ENCODE data around the gene STIM1. TPM values are rescaled to one million over a fixed set of nuclear protein-coding genes. Genes with fewer than 3 reads are reported as not detected.
A peak's percentile ranks its signal among the peaks of the same experiment; 100 is the strongest.
"Not testable (repeated sequence)": the region's sequence is repeated elsewhere in the genome, so short reads cannot be mapped to it uniquely, and the experiment has no call there.

The STIM1 gene
- polyA plus RNA-seq = 22.1 TPM

DNA sequence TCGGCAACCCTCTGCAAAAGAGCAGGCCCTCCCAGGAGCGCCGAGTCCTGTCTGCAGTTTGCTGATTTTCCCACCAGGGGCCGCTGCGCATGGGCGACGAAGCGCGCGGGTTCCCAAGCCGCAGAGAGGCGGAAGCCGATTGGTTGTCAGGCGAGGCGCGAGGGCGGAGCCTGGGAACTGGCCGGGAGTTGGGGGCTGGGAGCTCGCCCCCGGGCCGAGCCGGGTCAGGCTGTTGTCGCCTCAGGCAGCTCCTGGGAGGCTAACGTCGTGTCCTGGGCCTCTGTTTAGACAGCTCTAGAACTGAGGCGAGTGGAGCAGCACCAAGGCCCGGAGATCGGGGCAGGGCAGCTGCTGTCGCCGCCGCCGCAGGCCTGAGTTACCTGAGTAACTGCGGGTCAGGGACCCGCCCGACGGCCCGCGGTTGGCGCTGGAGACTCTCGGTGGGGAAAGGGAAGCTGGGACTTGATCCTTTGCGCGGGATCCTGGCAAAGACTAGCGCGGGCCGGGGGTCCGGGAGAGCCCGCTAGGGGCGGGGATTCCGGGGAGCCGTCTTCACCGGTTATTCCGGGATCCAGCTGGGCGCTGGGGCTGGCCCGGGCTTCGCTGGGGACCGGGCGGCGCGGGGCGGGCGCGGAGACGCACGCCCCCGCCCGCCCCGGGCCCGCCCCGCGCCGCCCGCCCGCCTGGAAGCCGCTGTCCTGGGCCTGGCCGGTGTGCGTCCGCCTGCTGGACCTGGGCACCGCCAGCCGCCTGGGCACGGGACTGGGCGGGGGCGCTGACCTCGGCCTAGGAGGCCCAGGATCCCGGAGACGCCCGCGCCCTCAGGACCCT is at the start of gene STIM1:
Gene STIM1 (plus strand): TSS at position 688 of the 831 bp plus-strand sequence. CDS start 607 bp downstream, outside the sequence.
- Mint-ChIP-seq H3K9me3 (no peaks in the 10 kb centered on the region), H3K4me1 (peaks cover 40 to 53% (median 47%) of the 10 kb centered on the region in 3 donors), H3K4me3 (peak within 1 kb of the TSS; percentile 91 to 96 (median 94)), H3K27me3 (no peaks in the 10 kb centered on the region), H3K27ac (peak within 1 kb of the TSS; percentile 99 to 100 (median 100)), H3K36me3 (peaks cover 5% of the 10 kb centered on the region)

DNA sequence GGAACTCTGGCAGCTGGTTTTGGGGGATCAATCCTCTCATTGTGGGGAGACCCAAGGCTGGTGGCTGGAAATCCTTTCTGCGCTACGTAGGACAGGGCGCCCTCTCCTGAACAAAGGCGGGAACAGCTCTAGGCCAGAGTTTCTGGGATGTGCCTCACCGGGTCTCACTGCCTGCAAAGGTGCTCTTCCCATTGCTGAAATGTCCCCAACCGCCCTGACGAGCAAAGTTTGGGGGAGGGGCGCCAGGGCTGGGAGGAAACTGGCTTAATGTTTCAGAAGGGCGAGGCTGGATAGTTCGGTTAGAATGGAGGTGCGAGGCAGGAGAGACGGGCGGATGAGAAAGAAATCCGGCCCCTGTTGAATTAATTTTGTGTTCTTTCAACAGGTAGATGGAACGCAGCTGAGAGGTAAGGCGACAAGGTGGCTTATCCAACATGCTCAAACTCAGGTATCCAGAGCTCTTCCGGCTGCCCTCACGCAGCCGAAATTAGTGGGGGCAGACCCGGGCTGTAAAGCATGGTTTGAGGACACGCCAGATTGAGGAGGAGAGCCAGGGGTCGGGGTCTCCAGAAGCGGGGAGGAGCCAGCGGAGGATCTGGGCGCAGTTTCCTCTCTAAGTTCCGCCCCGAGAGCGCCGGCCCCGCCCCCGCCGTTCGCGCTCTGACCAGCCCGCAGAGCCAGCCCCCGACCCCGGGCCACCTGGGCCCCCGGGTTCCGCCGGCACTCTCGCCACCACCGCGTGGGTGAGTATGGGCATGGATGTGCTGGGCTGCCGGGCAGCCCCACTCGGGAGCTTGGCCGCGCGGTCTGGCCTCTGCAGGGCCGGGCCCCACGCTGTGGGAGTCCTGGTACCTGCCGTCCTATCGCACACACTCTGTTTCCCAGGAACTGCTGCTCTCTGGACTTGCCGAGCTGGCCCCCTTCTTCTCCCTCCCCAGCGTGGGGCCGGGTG is 47.3 kb upstream of the STIM1 start, which contains the start of gene PGAP2:
Gene PGAP2 (plus strand): TSS at position 652 of the 952 bp plus-strand sequence. CDS start 2,700 bp downstream, outside the sequence.
- H3K9me3 Mint-ChIP-seq = no peaks in the 10 kb centered on the region
- peaks cover 3 to 10% (median 7%) of the 10 kb centered on the region in 3 donors for H3K4me1 Mint-ChIP-seq
- peaks cover 2% of the 10 kb centered on the region for H3K36me3 Mint-ChIP-seq
- H3K27me3 Mint-ChIP-seq = no peaks in the 10 kb centered on the region
- peak within 1 kb of the TSS; percentile 91 to 99 (median 97) for H3K4me3 Mint-ChIP-seq
- H3K27ac Mint-ChIP-seq = peak within 1 kb of the TSS; percentile 78 to 98 (median 88)

- H3K4me1 Mint-ChIP-seq = peaks cover 3 to 10% (median 7%) of the 10 kb centered on the region in 3 donors
- no peaks in the 10 kb centered on the region for H3K9me3 Mint-ChIP-seq
- peak overlapping the region; percentile 64 to 87 (median 71) for H3K27ac Mint-ChIP-seq
- H3K4me3 Mint-ChIP-seq = peak overlapping the region; percentile 91 to 99 (median 94)
- peaks cover 2% of the 10 kb centered on the region for H3K36me3 Mint-ChIP-seq
- H3K27me3 Mint-ChIP-seq = no peaks in the 10 kb centered on the region
Measured at GRCh38 chr11:3808861-3809623, 46.4 kb upstream of the STIM1 start.

GRCh38 chr11:3809624-3809928 is 45.9 kb upstream of the STIM1 start:
- Mint-ChIP-seq H3K4me3 (peak overlapping the region in 2 of 4 donors; percentile 43 to 93), H3K27me3 (no peaks in the 10 kb centered on the region), H3K27ac (no peak overlapping the region)

GRCh38 chr11:3810446-3810845 is 45.0 kb upstream of the STIM1 start:
- no peaks in the 10 kb centered on the region for H3K27me3 Mint-ChIP-seq
- peak overlapping the region in 1 of 4 donors; percentile 43 for H3K4me3 Mint-ChIP-seq
- no peaks in the 10 kb centered on the region for H3K9me3 Mint-ChIP-seq
- peaks cover 3 to 10% (median 7%) of the 10 kb centered on the region in 3 donors for H3K4me1 Mint-ChIP-seq
- H3K36me3 Mint-ChIP-seq = peaks cover 2% of the 10 kb centered on the region
- H3K27ac Mint-ChIP-seq = no peak overlapping the region

More at GRCh38 chr11:3809624-3809928, 45.9 kb upstream of the STIM1 start:
- peaks cover 2% of the 10 kb centered on the region for H3K36me3 Mint-ChIP-seq
- H3K4me1 Mint-ChIP-seq = peaks cover 3 to 10% (median 7%) of the 10 kb centered on the region in 3 donors
- H3K9me3 Mint-ChIP-seq = no peaks in the 10 kb centered on the region

GRCh38 chr11:3810951-3811350 is 44.5 kb upstream of the STIM1 start:
- Mint-ChIP-seq H3K27ac (no peak overlapping the region), H3K9me3 (no peaks in the 10 kb centered on the region), H3K4me3 (peak overlapping the region in 1 of 4 donors; percentile 43), H3K4me1 (peaks cover 3 to 10% (median 7%) of the 10 kb centered on the region in 3 donors), H3K36me3 (peaks cover 2% of the 10 kb centered on the region), H3K27me3 (no peaks in the 10 kb centered on the region)

- not testable (repeated sequence) for H3K9me3 Mint-ChIP-seq, H3K36me3 Mint-ChIP-seq, H3K27me3 Mint-ChIP-seq, H3K4me1 Mint-ChIP-seq, H3K4me3 Mint-ChIP-seq
- peak overlapping the region in 1 of 3 donors; percentile 64 for H3K27ac Mint-ChIP-seq
Measured at GRCh38 chr11:3814832-3815231, 40.6 kb upstream of the STIM1 start.

- peak overlapping the region in 1 of 3 donors; percentile 92 for H3K27ac Mint-ChIP-seq
- peaks cover 2% of the 10 kb centered on the region for H3K36me3 Mint-ChIP-seq
- H3K9me3 Mint-ChIP-seq = no peaks in the 10 kb centered on the region
- H3K27me3 Mint-ChIP-seq = no peaks in the 10 kb centered on the region
- H3K4me3 Mint-ChIP-seq = no peak overlapping the region
- H3K4me1 Mint-ChIP-seq = peaks cover 0 to 3% (median 0%) of the 10 kb centered on the region in 3 donors
Measured at GRCh38 chr11:3815845-3816244, 39.6 kb upstream of the STIM1 start.

GRCh38 chr11:3816673-3817072 is 38.8 kb upstream of the STIM1 start:
- Mint-ChIP-seq H3K4me1 (peaks cover 0 to 1% (median 0%) of the 10 kb centered on the region in 3 donors), H3K36me3 (peaks cover 2% of the 10 kb centered on the region), H3K9me3 (no peaks in the 10 kb centered on the region), H3K27me3 (no peaks in the 10 kb centered on the region), H3K4me3 (no peak overlapping the region), H3K27ac (peak overlapping the region in 1 of 3 donors; percentile 82)

DNA sequence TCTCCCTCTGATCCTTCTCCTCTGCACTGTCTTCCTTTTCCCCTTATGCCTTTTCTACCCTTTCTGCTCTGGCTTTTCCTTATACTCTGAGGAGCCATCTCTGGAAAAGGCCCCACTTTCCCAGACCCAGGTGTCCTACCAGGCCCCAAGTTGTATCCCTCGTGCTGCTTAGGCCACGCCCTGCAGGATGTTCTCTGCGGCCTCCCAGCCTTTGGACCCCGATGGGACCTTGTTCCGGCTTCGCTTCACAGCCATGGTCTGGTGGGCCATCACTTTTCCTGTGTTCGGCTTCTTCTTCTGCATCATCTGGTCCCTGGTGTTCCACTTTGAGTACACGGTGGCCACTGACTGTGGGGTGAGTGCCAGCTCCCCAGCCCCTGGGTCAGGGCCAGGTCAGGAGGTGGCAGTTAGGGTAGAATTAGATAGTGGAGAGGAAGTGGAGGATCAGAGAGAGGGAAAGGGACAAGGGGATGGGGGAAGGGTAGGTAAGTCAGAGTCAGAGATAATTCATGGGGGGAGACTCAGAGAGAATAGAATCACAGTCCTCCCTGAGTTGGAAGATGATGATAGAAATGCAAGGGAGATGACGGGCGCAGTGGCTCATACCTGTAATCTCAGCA is 38.2 kb upstream of the STIM1 start:
- H3K27ac Mint-ChIP-seq = peak overlapping the region in 1 of 3 donors; percentile 82
- peak overlapping the region in 1 of 4 donors; percentile 70 for H3K4me3 Mint-ChIP-seq
- H3K9me3 Mint-ChIP-seq = no peaks in the 10 kb centered on the region
- no peaks in the 10 kb centered on the region for H3K27me3 Mint-ChIP-seq
- H3K4me1 Mint-ChIP-seq = peaks cover 0 to 1% (median 0%) of the 10 kb centered on the region in 3 donors
- H3K36me3 Mint-ChIP-seq = peaks cover 2% of the 10 kb centered on the region

- Mint-ChIP-seq H3K4me3 (no peak overlapping the region), H3K27me3 (no peaks in the 10 kb centered on the region), H3K27ac (no peak overlapping the region), H3K9me3 (no peaks in the 10 kb centered on the region), H3K4me1 (peaks cover 7 to 15% (median 12%) of the 10 kb centered on the region in 3 donors), H3K36me3 (peaks cover 2% of the 10 kb centered on the region)
Measured at GRCh38 chr11:3820971-3821370, 34.5 kb upstream of the STIM1 start.

- no peaks in the 10 kb centered on the region for H3K27me3 Mint-ChIP-seq
- peaks cover 5% of the 10 kb centered on the region for H3K36me3 Mint-ChIP-seq
- no peak overlapping the region for H3K4me3 Mint-ChIP-seq
- H3K4me1 Mint-ChIP-seq = peaks cover 7 to 17% (median 12%) of the 10 kb centered on the region in 3 donors
- H3K9me3 Mint-ChIP-seq = no peaks in the 10 kb centered on the region
- H3K27ac Mint-ChIP-seq = no peak overlapping the region
Measured at GRCh38 chr11:3822312-3822711, 33.2 kb upstream of the STIM1 start.

DNA sequence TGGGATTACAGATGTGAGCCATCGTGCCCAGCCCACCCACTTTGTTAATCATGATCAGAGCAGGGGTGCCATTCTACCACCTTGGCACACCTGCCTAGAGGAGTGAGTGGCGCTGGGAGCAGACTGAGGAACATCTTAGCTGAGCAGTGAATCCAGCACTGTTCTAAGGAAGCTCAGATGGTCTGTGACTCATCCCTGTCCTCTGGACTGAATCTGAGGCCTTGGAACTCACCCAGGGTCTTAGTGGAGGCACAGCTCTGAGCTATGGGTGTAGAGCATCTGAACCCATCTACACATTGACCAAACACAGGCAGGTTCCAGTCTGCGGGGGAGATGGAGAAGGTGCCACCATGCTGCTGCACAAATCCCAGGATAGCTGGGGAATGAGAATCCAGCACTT is 32.2 kb upstream of the STIM1 start:
- peaks cover 7 to 17% (median 12%) of the 10 kb centered on the region in 3 donors for H3K4me1 Mint-ChIP-seq
- peak overlapping the region in 1 of 3 donors; percentile 11 for H3K27ac Mint-ChIP-seq
- H3K27me3 Mint-ChIP-seq = no peaks in the 10 kb centered on the region
- H3K9me3 Mint-ChIP-seq = no peaks in the 10 kb centered on the region
- H3K36me3 Mint-ChIP-seq = peaks cover 5% of the 10 kb centered on the region
- no peak overlapping the region for H3K4me3 Mint-ChIP-seq
